ENCODE data around the gene PPIL1.

GRCh38 chr6:36822506-36823269 lies 51.9 kb downstream of the PPIL1 start:
- TF ChIP-seq CTCF (IDR thresholded peaks at IDR 0.05; ENCODE audit: poor library complexity) (no peak), EZH2phosphoT487 (IDR thresholded peaks at IDR 0.05; ENCODE audit: low read depth, severe bottlenecking, unreplicated experiment) (no peak), EZH2 (IDR thresholded peaks at IDR 0.05; ENCODE audit: borderline replicate concordance) (no peak)

Data from hepatocyte (in vitro differentiated cells).